Activated naive CD8-positive, alpha-beta T cell treated with anti-CD3 and anti-CD28 coated beads, Interleukin-2, amount 50 U/mL, for 16 hours (primary cell): ENCODE results near the gene PRKCE.

Source experiments
- DNase-seq: peaks from one replicate; pipeline ENCODE4 v3.0.0-alpha.2; 2020; ENCODE audit warnings: low read depth, low spot score

The PRKCE gene

GRCh38 chr2:45725731-45726130 lies 74.3 kb downstream of the PRKCE start:
- no peak for DNase-seq

GRCh38 chr2:45726188-45726587 lies 74.7 kb downstream of the PRKCE start:
- DNase-seq: no peak

- DNase-seq: no peak
Observed at GRCh38 chr2:45728458-45728942, 77.0 kb downstream of the PRKCE start.

- no peak for DNase-seq
Observed at GRCh38 chr2:45729753-45730512, 78.5 kb downstream of the PRKCE start.

GRCh38 chr2:45731141-45731540 lies 79.7 kb downstream of the PRKCE start:
- no peak for DNase-seq

GRCh38 chr2:45732436-45732835 lies 81.0 kb downstream of the PRKCE start:
- no peak for DNase-seq

GRCh38 chr2:45732946-45733345 lies 81.5 kb downstream of the PRKCE start:
- DNase-seq: no peak

- no peak for DNase-seq
Observed at GRCh38 chr2:45734336-45734735, 82.9 kb downstream of the PRKCE start.

GRCh38 chr2:45734952-45735351 lies 83.5 kb downstream of the PRKCE start:
- no peak for DNase-seq

- DNase-seq: no peak
Observed at GRCh38 chr2:45736757-45737704, 85.6 kb downstream of the PRKCE start.

GRCh38 chr2:45739796-45740485 lies 88.5 kb downstream of the PRKCE start:
- no peak for DNase-seq

GRCh38 chr2:45741161-45741850 lies 89.8 kb downstream of the PRKCE start:
- no peak for DNase-seq

GRCh38 chr2:45743531-45744396 lies 92.3 kb downstream of the PRKCE start:
- no peak for DNase-seq

- no peak for DNase-seq
Observed at GRCh38 chr2:45745231-45745630, 93.8 kb downstream of the PRKCE start.

GRCh38 chr2:45746888-45747287 lies 95.4 kb downstream of the PRKCE start:
- no peak for DNase-seq

- DNase-seq: no peak
Observed at GRCh38 chr2:45747363-45747762, 95.9 kb downstream of the PRKCE start.

GRCh38 chr2:45748239-45748638 lies 96.8 kb downstream of the PRKCE start:
- DNase-seq: no peak

- DNase-seq: no peak
Observed at GRCh38 chr2:45750001-45750400, 98.5 kb downstream of the PRKCE start.

GRCh38 chr2:45750484-45750883 lies 99.0 kb downstream of the PRKCE start:
- no peak for DNase-seq

- no peak for DNase-seq
Observed at GRCh38 chr2:45753381-45753780, 101.9 kb downstream of the PRKCE start.
